Endodermal cell (in vitro differentiated cells): Measurements from ENCODE around the gene GPR3. TPM values are rescaled to one million over a fixed set of nuclear protein-coding genes. Genes with fewer than 3 reads are reported as not detected.
"Not testable (repeated sequence)": the region's sequence is repeated elsewhere in the genome, so short reads cannot be mapped to it uniquely, and the experiment has no call there.

Experiments
- DNase-seq: peaks from one replicate; pipeline ENCODE4 v3.0.0-alpha.2; 2017
- H3K27ac ChIP-seq: 2 replicates; pipeline ENCODE4 v1.5.1; 2013; ENCODE audit warnings: mild to moderate bottlenecking, low read depth, low read length, moderate library complexity
- H3K27me3 ChIP-seq: 2 replicates; pipeline ENCODE4 v1.6.1; 2013; ENCODE audit warnings: mild to moderate bottlenecking, low read length, moderate library complexity; ENCODE audit not compliant: insufficient read depth, control insufficient read depth, poor library complexity, severe bottlenecking
- H3K36me3 ChIP-seq: 2 replicates; pipeline ENCODE4 v1.7.0; 2013; ENCODE audit warnings: mild to moderate bottlenecking, low read length, moderate library complexity; ENCODE audit not compliant: control insufficient read depth, insufficient read depth
- H3K4me1 ChIP-seq: one replicate; pipeline ENCODE4 v1.7.0; 2013; ENCODE audit warnings: low read length; ENCODE audit not compliant: control insufficient read depth, insufficient read depth
- H3K4me3 ChIP-seq: 2 replicates; pipeline ENCODE4 v1.5.1; 2013; ENCODE audit warnings: mild to moderate bottlenecking, low read length, moderate library complexity
- H3K9ac ChIP-seq: 2 replicates; pipeline ENCODE4 v1.6.1; 2013; ENCODE audit warnings: mild to moderate bottlenecking, low read length, moderate library complexity; ENCODE audit not compliant: poor library complexity, severe bottlenecking; ENCODE audit errors: extremely low read depth
- H3K9me3 ChIP-seq: 2 replicates; pipeline ENCODE4 v1.6.1; 2013; ENCODE audit warnings: mild to moderate bottlenecking, low read length, moderate library complexity; ENCODE audit not compliant: control insufficient read depth
- H3K27ac Mint-ChIP-seq: 2 replicates; pipeline ENCODE4 v1.8.0; 2020; ENCODE audit warnings: mixed read lengths
- H3K27me3 Mint-ChIP-seq: 2 replicates; pipeline ENCODE4 v1.8.0; 2021; ENCODE audit warnings: mild to moderate bottlenecking, mixed read lengths; ENCODE audit not compliant: insufficient read depth
- H3K36me3 Mint-ChIP-seq: 2 replicates; pipeline ENCODE4 v1.8.0; 2020; ENCODE audit warnings: low read depth, mixed read lengths
- H3K4me1 Mint-ChIP-seq: 2 replicates; pipeline ENCODE4 v1.8.0; 2020; ENCODE audit warnings: mixed read lengths
- H3K4me3 Mint-ChIP-seq: 2 replicates; pipeline ENCODE4 v1.8.0; 2020; ENCODE audit warnings: mild to moderate bottlenecking, moderate library complexity, mixed read lengths
- H3K9me3 Mint-ChIP-seq: 2 replicates; pipeline ENCODE4 v1.8.0; 2020; ENCODE audit warnings: mild to moderate bottlenecking, mixed read lengths
- CTCF ChIP-seq: fragments of 200-600 bp; sonication (generic); conservative IDR thresholded peaks from 2 replicates; pipeline ENCODE4 v1.5.0; 2021; ENCODE audit warnings: antibody characterized with exemption, mild to moderate bottlenecking
- WGBS, 2 experiments: methylation state at CpG; one replicate each; pipeline versions ENCODE4 v1.1.5 to v1.1.7; 2013; ENCODE audit warnings: missing lambda C conversion rate in 2 of 2, mixed read lengths in 1 of 2; ENCODE audit not compliant: insufficient coverage in 1 of 2, insufficient read length in 1 of 2; 5-methylcytosine and 5-hydroxymethylcytosine counted together
- total RNA-seq, 2 donors: library from RNA; stranded (reverse); fragmentation: NEBNext Ultra II Directional in 1 of 2; extraction: Animal tissue kit (Norgen Biotek cat#: 25700) in 1 of 2; gene quantifications; 2 replicates in 1 of 2; 3 replicates in 1 of 2; pipeline ENCODE4 v1.2.1, GENCODE V29; 2021

The GPR3 gene
- total RNA-seq, 2 donors from 2014 or later, result 3.5 to 4.1 TPM

- Mint-ChIP-seq H3K4me1 (peaks cover 44% of the 10 kb centered on the region), H3K27ac (peak overlapping the region; percentile 94)
These were observed 12.7 kb downstream of the GPR3 start for GRCh38 chr1:27405074-27405473.

GRCh38 chr1:27405598-27406361, 13.4 kb downstream of the GPR3 start:
- Histone ChIP-seq H3K4me1 (peaks cover 12% of the 10 kb centered on the region), H3K36me3 (peaks cover 33% of the 10 kb centered on the region), H3K9ac (peak overlapping the region; percentile 34), H3K27ac (peak overlapping the region; percentile 77)
- not testable (repeated sequence) for H3K4me3 ChIP-seq, H3K27me3 ChIP-seq, H3K9me3 ChIP-seq, H3K27me3 Mint-ChIP-seq, H3K9me3 Mint-ChIP-seq
- TF ChIP-seq CTCF, result peak; percentile 68
- 46 to 68% methylated on average over 8 to 15 of the region's 18 CpGs for WGBS, 2 experiments
- peak; percentile 87 for DNase-seq
- Mint-ChIP-seq H3K4me3 (peak overlapping the region; percentile 28), H3K27ac (peak overlapping the region; percentile 94), H3K4me1 (peaks cover 37% of the 10 kb centered on the region), H3K36me3 (peaks cover 31% of the 10 kb centered on the region)

More at GRCh38 chr1:27405074-27405473, 12.7 kb downstream of the GPR3 start:
- Histone ChIP-seq H3K4me3 (no peak overlapping the region), H3K36me3 (peaks cover 26% of the 10 kb centered on the region), H3K9ac (peak overlapping the region; percentile 34), H3K27me3 (no peaks in the 10 kb centered on the region), H3K9me3 (no peaks in the 10 kb centered on the region), H3K4me1 (peaks cover 16% of the 10 kb centered on the region), H3K27ac (peak overlapping the region; percentile 53)
- Mint-ChIP-seq H3K9me3 (no peaks in the 10 kb centered on the region), H3K27me3 (no peaks in the 10 kb centered on the region), H3K4me3 (peak overlapping the region; percentile 28), H3K36me3 (peaks cover 24% of the 10 kb centered on the region)
- WGBS, 2 experiments, result 61 to 66% methylated on average over 12 to 13 of the region's 13 CpGs
- DNase-seq, result peak; percentile 90
- TF ChIP-seq CTCF, result peak; percentile 31

- Mint-ChIP-seq H3K27ac (peak overlapping the region; percentile 93), H3K36me3 (peaks cover 36% of the 10 kb centered on the region), H3K9me3 (no peaks in the 10 kb centered on the region), H3K27me3 (no peaks in the 10 kb centered on the region), H3K4me3 (no peak overlapping the region), H3K4me1 (peaks cover 37% of the 10 kb centered on the region)
- Histone ChIP-seq H3K4me1 (peaks cover 12% of the 10 kb centered on the region), H3K36me3 (peaks cover 39% of the 10 kb centered on the region), H3K9ac (no peak overlapping the region), H3K4me3 (no peak overlapping the region), H3K27me3 (no peaks in the 10 kb centered on the region), H3K27ac (peak overlapping the region; percentile 77), H3K9me3 (no peaks in the 10 kb centered on the region)
- DNase-seq, result no peak
- 69 to 83% methylated on average over 2 to 4 of the region's 4 CpGs for WGBS, 2 experiments
- TF ChIP-seq CTCF, result no peak
These were observed 13.9 kb downstream of the GPR3 start for GRCh38 chr1:27406362-27406680.

- peaks cover 41% of the 10 kb centered on the region for H3K36me3 ChIP-seq
- not testable (repeated sequence) for DNase-seq, H3K9me3 Mint-ChIP-seq, H3K9ac ChIP-seq, H3K9me3 ChIP-seq, H3K27me3 ChIP-seq, H3K27me3 Mint-ChIP-seq, H3K4me3 Mint-ChIP-seq, H3K4me3 ChIP-seq
- peak overlapping the region; percentile 77 for H3K27ac ChIP-seq
- WGBS, 2 experiments, result 93 to 100% methylated on average over 1 to 2 of the region's 2 CpGs
- peaks cover 37% of the 10 kb centered on the region for H3K36me3 Mint-ChIP-seq
- peaks cover 12% of the 10 kb centered on the region for H3K4me1 ChIP-seq
- H3K4me1 Mint-ChIP-seq, result peaks cover 37% of the 10 kb centered on the region
- H3K27ac Mint-ChIP-seq, result peak overlapping the region; percentile 55
These were observed 14.4 kb downstream of the GPR3 start for GRCh38 chr1:27406791-27407190.
